GM21390 (cell line): ENCODE data around the gene PYGL.
"Not testable (repeated sequence)": the region's sequence is repeated elsewhere in the genome, so short reads cannot be mapped to it uniquely, and the experiment has no call there.

Source experiments
- ATAC-seq: cut with Tn5 transposase; IDR thresholded peaks from one replicate; pipeline ENCODE4 v1.9.1; 2021; ENCODE audit not compliant: unreplicated experiment

The PYGL gene

GRCh38 chr14:50943943-50944646, at the start of gene PYGL:
TSS of gene PYGL (minus strand) at chr14:50944483. CDS start at chr14:50944403, 80 bp downstream.
- ATAC-seq = peak; percentile 83

- no peak for ATAC-seq
Observed at GRCh38 chr14:50985859-50986331, 41.6 kb upstream of the PYGL start.

- no peak for ATAC-seq
Observed at GRCh38 chr14:50985124-50985858, 41.0 kb upstream of the PYGL start.

GRCh38 chr14:50984036-50984710, 39.9 kb upstream of the PYGL start:
- no peak for ATAC-seq

GRCh38 chr14:50979941-50980850, 35.9 kb upstream of the PYGL start:
- ATAC-seq = no peak

GRCh38 chr14:50978888-50979287, 34.6 kb upstream of the PYGL start:
- peak; percentile 96 for ATAC-seq

- ATAC-seq = peak; percentile 17
Observed at GRCh38 chr14:50978529-50978871, 34.2 kb upstream of the PYGL start.

- ATAC-seq = peak; percentile 46
Observed at GRCh38 chr14:50977863-50978528, 33.7 kb upstream of the PYGL start.

- no peak for ATAC-seq
Observed at GRCh38 chr14:50974118-50974517, 29.8 kb upstream of the PYGL start.

GRCh38 chr14:50972734-50973133, 28.5 kb upstream of the PYGL start:
- ATAC-seq = no peak

GRCh38 chr14:50970886-50971781, 26.9 kb upstream of the PYGL start:
- ATAC-seq = no peak

- no peak for ATAC-seq
Observed at GRCh38 chr14:50967790-50968189, 23.5 kb upstream of the PYGL start.

GRCh38 chr14:50967103-50967502, 22.8 kb upstream of the PYGL start:
- no peak for ATAC-seq

GRCh38 chr14:50964683-50965390, 20.6 kb upstream of the PYGL start:
- no peak for ATAC-seq

GRCh38 chr14:50963919-50964318, 19.6 kb upstream of the PYGL start:
- no peak for ATAC-seq

GRCh38 chr14:50961605-50962221, 17.4 kb upstream of the PYGL start:
- ATAC-seq = no peak

GRCh38 chr14:50957296-50957695, 13.0 kb upstream of the PYGL start:
- ATAC-seq = no peak

- ATAC-seq = not testable (repeated sequence)
Observed at GRCh38 chr14:50956421-50956820, 12.1 kb upstream of the PYGL start.
